Uterus (tissue), 4 donors: ENCODE results near the gene MED10. TPM values are rescaled to one million over a fixed set of nuclear protein-coding genes. Genes with fewer than 3 reads are reported as not detected.

Source experiments
- DNase-seq, 2 donors: peaks; one replicate each; pipeline ENCODE4 v3.0.0-alpha.2; 2019 to 2020
- H3K27ac ChIP-seq, 2 donors: fragments of 200-600 bp; sonication (generic); 1 replicate in 1 of 2; 2 replicates in 1 of 2; pipeline ENCODE4 v1.5.1; 2016 to 2018
- H3K27me3 ChIP-seq, 2 donors: fragments of 200-600 bp; sonication (generic); one replicate each; pipeline ENCODE4 v1.5.1; 2018 to 2019; ENCODE audit warnings: control low read depth in 1 of 2
- H3K36me3 ChIP-seq, 2 donors: fragments of 200-600 bp; sonication (generic); one replicate each; pipeline ENCODE4 v1.5.1; 2019; ENCODE audit warnings: control low read depth in 1 of 2
- H3K4me1 ChIP-seq, 2 donors: fragments of 200-600 bp; sonication (generic); one replicate each; pipeline ENCODE4 v1.5.1; 2018 to 2019; ENCODE audit warnings: control low read depth in 1 of 2
- H3K4me3 ChIP-seq, 2 donors: fragments of 200-600 bp; sonication (generic); 1 replicate in 1 of 2; 2 replicates in 1 of 2; pipeline ENCODE4 v1.5.1; 2018 to 2019; ENCODE audit warnings: mild to moderate bottlenecking in 1 of 2
- H3K9me3 ChIP-seq, 2 donors: fragments of 200-600 bp; sonication (generic); one replicate each; pipeline ENCODE4 v1.5.1; 2019; ENCODE audit warnings: control low read depth in 1 of 2
- POLR2A ChIP-seq, 2 donors: fragments of 450-650 bp; IDR thresholded peaks; one replicate each; pipeline ENCODE4 v1.6.1; 2016; ENCODE audit warnings: antibody characterized with exemption in 2 of 2, mild to moderate bottlenecking in 1 of 2, moderate library complexity in 1 of 2
- intact Hi-C: fragments of 100-400 bp; cut with DNase I; formaldehyde crosslinking; loops from one replicate; pipeline ENCODE4 v1.15.1; 2023; ENCODE audit warnings: low total_unique reads
- total RNA-seq, 4 donors: library from RNA; depleted of rRNA in 3 of 4; stranded (reverse); fragments of >200 nt in 3 of 4; gene quantifications; one replicate each; pipeline versions ENCODE4 v1.1.0 to v1.2.4, GENCODE V29; 2014 to 2023
- TF ChIP-seq, protein P1 (sequence below), 4 experiments: fragments of 200-600 bp in 2 of 4; fragments of 450-650 bp in 2 of 4; sonication (generic) in 2 of 4; IDR thresholded peaks; one replicate each; pipeline ENCODE4 v1.5.1; 2016 to 2019; ENCODE audit warnings: antibody characterized with exemption in 4 of 4, mild to moderate bottlenecking in 2 of 4, moderate library complexity in 1 of 4
- donor health status: DM: yes; HTN: yes; CAD: no.

The MED10 gene
- total RNA-seq, 4 donors from 2014 or later, result 5.1 to 32.6 (median 20.6) TPM

DNA sequence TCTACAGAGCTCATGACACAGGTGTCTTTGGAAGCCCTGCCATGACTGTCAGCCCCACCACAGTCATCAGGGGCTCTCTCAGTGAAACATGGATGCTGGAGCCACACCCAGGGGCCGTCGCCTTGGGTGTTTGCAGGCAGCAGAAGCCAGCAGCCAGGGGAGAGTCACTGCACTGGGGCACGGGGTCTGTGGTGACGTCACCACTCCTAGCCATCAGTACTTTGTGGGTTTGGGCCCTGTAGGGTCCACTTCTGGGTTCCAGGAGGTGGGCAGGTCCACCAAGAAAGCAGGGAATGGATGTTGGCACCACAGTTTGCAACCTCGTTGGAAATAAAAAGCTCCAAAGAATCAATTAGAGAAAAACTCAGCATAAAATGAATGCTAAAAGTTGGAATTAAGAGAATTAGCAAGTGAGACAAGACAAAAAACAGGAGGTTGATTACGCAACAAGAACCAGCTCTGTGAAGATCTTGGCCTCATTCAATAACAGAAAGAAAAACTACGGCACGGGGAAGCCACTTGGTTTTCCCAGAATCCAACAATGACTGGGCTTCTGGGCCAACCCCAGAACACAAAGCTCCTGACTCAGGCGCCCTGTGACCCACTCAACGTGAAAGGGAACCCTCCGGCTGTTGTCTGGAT lies 34.3 kb downstream of the MED10 start:
- no peaks in the 10 kb centered on the region for H3K9me3 ChIP-seq
- no peaks in the 10 kb centered on the region for H3K36me3 ChIP-seq
- H3K4me1 ChIP-seq, result no peaks in the 10 kb centered on the region
- no peak overlapping the region for H3K4me3 ChIP-seq
- TF ChIP-seq, protein P1, sequence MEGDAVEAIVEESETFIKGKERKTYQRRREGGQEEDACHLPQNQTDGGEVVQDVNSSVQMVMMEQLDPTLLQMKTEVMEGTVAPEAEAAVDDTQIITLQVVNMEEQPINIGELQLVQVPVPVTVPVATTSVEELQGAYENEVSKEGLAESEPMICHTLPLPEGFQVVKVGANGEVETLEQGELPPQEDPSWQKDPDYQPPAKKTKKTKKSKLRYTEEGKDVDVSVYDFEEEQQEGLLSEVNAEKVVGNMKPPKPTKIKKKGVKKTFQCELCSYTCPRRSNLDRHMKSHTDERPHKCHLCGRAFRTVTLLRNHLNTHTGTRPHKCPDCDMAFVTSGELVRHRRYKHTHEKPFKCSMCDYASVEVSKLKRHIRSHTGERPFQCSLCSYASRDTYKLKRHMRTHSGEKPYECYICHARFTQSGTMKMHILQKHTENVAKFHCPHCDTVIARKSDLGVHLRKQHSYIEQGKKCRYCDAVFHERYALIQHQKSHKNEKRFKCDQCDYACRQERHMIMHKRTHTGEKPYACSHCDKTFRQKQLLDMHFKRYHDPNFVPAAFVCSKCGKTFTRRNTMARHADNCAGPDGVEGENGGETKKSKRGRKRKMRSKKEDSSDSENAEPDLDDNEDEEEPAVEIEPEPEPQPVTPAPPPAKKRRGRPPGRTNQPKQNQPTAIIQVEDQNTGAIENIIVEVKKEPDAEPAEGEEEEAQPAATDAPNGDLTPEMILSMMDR (IDR thresholded peaks at IDR 0.05), result no peak
- TF ChIP-seq POLR2A (IDR thresholded peaks at IDR 0.05), result no peak
- intact Hi-C loops, result no loop called here
- H3K27ac ChIP-seq, result no peak overlapping the region
- DNase-seq, result no peak
- H3K27me3 ChIP-seq, result no peaks in the 10 kb centered on the region

DNA sequence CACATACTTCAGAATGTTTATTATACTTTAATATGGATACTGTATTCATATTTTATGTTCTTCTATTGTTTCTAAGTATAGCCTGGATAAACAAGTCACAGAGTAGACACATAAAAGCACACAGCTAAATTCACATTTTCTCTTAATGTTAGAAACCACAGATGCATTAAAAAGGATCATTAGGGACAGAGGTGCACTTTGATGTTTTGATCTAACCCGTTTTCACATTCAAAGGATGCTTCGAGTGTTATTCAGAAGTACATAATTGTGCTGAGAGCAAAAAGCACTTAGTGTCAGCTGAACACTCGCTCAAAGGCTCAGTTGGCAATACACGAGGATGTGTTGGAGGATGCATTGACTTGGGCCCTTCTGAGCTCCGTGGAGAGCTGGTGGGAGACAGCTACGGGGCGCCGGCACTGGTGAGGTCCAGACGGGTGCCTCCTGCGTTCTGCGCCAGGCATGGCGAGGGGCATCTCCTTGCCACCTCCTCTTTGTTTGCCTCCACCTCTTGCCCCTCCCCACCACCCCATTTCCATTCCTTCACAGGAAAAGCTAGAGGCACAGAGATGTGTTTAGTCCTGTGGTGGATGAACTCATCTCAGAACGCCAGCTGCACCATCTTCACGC lies 35.5 kb downstream of the MED10 start:
- Histone ChIP-seq H3K27ac (no peak overlapping the region), H3K9me3 (no peaks in the 10 kb centered on the region), H3K36me3 (no peaks in the 10 kb centered on the region), H3K27me3 (no peaks in the 10 kb centered on the region), H3K4me1 (no peaks in the 10 kb centered on the region), H3K4me3 (no peak overlapping the region)
- intact Hi-C loops, result no loop called here
- TF ChIP-seq, protein P1 (IDR thresholded peaks at IDR 0.05), result no peak
- TF ChIP-seq POLR2A (IDR thresholded peaks at IDR 0.05), result no peak
- no peak for DNase-seq

DNA sequence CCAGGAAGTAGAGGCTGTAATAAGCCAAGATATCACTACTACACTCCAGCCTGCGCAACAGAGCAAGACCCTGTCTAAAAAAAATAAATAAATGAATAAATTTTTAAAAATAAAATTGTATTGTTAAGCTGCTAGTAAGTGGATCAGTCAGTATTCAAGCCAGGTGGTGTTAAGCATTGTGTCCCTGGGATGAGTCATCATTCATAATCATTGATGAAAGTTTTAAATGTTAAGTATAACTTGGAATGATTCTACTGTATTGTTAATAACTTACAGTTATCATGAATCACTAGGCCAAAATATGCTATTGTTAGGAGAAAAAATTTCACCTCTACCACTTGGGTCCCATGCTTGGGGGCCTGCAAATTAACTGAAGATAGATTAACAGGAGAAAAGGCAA lies 38.2 kb downstream of the MED10 start:
- Histone ChIP-seq H3K4me1 (no peaks in the 10 kb centered on the region), H3K27me3 (no peaks in the 10 kb centered on the region), H3K36me3 (no peaks in the 10 kb centered on the region), H3K27ac (no peak overlapping the region), H3K4me3 (no peak overlapping the region), H3K9me3 (no peaks in the 10 kb centered on the region)
- DNase-seq, result no peak
- TF ChIP-seq, protein P1 (IDR thresholded peaks at IDR 0.05), result no peak
- no peak for TF ChIP-seq POLR2A (IDR thresholded peaks at IDR 0.05)
- intact Hi-C loops, result no loop called here

DNA sequence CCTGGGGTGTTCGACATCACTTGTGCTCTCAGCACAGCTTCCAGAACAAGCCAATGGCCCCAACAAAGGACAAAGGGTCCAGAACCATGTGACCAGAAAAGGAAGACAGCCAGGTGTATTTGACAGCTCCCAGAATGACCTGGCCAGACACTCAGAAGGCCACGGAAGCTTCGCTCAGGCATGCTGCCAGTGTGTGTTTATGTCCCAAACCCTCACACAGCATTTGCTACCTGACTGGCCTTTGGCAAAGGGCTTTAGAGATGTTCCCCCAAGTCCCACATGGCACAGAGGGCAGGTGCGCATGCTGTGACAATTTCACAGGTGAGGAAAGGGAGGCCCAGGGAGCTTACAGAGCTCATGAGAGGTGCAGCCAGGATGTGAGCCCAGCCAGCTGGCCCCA lies 39.5 kb downstream of the MED10 start:
- DNase-seq, result no peak
- Histone ChIP-seq H3K36me3 (no peaks in the 10 kb centered on the region), H3K9me3 (no peaks in the 10 kb centered on the region), H3K27ac (no peak overlapping the region), H3K27me3 (no peaks in the 10 kb centered on the region), H3K4me3 (no peak overlapping the region), H3K4me1 (no peaks in the 10 kb centered on the region)
- intact Hi-C loops, result no loop called here
- TF ChIP-seq POLR2A (IDR thresholded peaks at IDR 0.05), result no peak
- TF ChIP-seq, protein P1 (IDR thresholded peaks at IDR 0.05), result no peak

DNA sequence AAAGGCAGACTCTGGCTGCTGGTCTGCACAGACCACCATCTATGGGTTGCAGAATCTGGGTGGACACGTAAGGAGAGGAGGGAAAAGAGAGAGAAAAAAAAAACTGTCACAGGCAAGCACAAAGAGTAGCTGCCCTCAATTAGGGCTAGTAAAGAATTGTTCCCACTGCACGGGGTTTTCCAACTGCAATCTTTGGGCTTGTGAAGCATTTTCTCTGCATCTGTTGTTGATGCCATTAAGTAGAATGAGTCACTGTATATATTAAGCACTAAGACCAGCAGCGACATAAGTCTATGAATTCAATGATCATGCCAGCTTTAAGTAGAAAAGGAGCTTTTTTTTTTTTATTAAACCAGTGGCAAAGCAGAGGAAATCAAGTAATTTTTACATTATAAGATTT lies 40.2 kb downstream of the MED10 start:
- no peak for DNase-seq
- no peak for TF ChIP-seq POLR2A (IDR thresholded peaks at IDR 0.05)
- TF ChIP-seq, protein P1 (IDR thresholded peaks at IDR 0.05), result no peak
- H3K4me3 ChIP-seq, result no peak overlapping the region
- H3K27ac ChIP-seq, result no peak overlapping the region
- no peaks in the 10 kb centered on the region for H3K36me3 ChIP-seq
- no peaks in the 10 kb centered on the region for H3K9me3 ChIP-seq
- intact Hi-C loops, result no loop called here
- H3K27me3 ChIP-seq, result no peaks in the 10 kb centered on the region
- H3K4me1 ChIP-seq, result no peaks in the 10 kb centered on the region
